ENCODE results near the gene PRMT1. TPM values are rescaled to one million over a fixed set of nuclear protein-coding genes. Genes with fewer than 3 reads are reported as not detected.

Gene PRMT1
- polyA plus RNA-seq, 1 experiment = 287 TPM

DNA sequence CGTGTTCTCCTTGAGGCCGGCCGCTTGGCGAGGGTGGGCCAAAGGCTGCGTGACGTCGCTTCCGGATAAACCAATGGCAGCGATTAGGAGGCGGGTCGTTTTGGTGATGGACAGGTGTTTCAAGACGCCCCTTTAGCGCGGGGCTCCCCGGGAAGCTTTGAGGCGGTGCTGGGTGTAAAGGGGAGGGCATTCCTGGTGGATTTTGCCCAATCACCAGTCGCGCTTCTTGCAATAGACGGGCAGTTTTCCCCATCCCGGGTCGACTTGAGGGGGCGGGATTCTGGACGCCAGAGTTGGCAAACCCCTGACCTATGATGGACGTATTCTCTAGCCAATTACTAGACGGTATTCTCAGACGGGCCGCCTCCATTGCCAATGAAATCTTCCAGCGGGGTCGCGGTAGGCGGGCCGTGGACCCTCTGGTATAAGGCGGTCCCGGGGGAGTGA lies 264 bp upstream of the PRMT1 start:
- CTCF ChIA-PET = interaction anchor here (0.7 to 1.4 kb wide), 3 partner anchors 8 to 107 kb away, joined by 4 to 10 read pairs (median 9); no protein-coding TSS in a partner anchor
- Histone ChIP-seq H3K27ac (ENCODE audit: low read depth, low read length) (peak overlapping the region; percentile 85), H3K4me3 (ENCODE audit: low read depth, low read length) (peak overlapping the region; percentile 98), H3K27me3 (ENCODE audit: control insufficient read depth, insufficient read depth, low read length) (no peaks in the 10 kb centered on the region), H3K9me3 (ENCODE audit: control insufficient read depth, insufficient read depth, low read length) (peaks cover 4% of the 10 kb centered on the region; the same call in 1 of the 2 replicates)
- TF ChIP-seq, protein P1, sequence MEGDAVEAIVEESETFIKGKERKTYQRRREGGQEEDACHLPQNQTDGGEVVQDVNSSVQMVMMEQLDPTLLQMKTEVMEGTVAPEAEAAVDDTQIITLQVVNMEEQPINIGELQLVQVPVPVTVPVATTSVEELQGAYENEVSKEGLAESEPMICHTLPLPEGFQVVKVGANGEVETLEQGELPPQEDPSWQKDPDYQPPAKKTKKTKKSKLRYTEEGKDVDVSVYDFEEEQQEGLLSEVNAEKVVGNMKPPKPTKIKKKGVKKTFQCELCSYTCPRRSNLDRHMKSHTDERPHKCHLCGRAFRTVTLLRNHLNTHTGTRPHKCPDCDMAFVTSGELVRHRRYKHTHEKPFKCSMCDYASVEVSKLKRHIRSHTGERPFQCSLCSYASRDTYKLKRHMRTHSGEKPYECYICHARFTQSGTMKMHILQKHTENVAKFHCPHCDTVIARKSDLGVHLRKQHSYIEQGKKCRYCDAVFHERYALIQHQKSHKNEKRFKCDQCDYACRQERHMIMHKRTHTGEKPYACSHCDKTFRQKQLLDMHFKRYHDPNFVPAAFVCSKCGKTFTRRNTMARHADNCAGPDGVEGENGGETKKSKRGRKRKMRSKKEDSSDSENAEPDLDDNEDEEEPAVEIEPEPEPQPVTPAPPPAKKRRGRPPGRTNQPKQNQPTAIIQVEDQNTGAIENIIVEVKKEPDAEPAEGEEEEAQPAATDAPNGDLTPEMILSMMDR (IDR thresholded peaks at IDR 0.05; ENCODE audit: low read depth, low read length) = no peak
- POLR2A ChIA-PET = interaction anchor here (0.5 to 2.8 kb wide), 12 partner anchors 10 to 200 kb away, joined by 3 to 18 read pairs (median 5); partner anchors contain the start of genes ADM5, AKT1S1, BCL2L12 and CPT1C
- peak; percentile 100 for DNase-seq (ENCODE audit: low read depth, low spot score)

- Histone ChIP-seq H3K27ac (ENCODE audit: low read depth, low read length) (peak overlapping the region; percentile 82), H3K27me3 (ENCODE audit: control insufficient read depth, insufficient read depth, low read length) (no peaks in the 10 kb centered on the region), H3K9me3 (ENCODE audit: control insufficient read depth, insufficient read depth, low read length) (peaks cover 4% of the 10 kb centered on the region; the same call in 1 of the 2 replicates), H3K4me3 (ENCODE audit: low read depth, low read length) (peak overlapping the region; percentile 98)
- no peak for DNase-seq (ENCODE audit: low read depth, low spot score)
- ChIA-PET CTCF (interaction anchor here (0.5 to 1.8 kb wide), 5 partner anchors 12 to 169 kb away, joined by 3 to 4 read pairs (median 3); partner anchors contain the start of gene RRAS), POLR2A (interaction anchor here (2.8 kb wide), 1 partner anchor 14 kb away, joined by 14 read pairs; no protein-coding TSS in a partner anchor)
- TF ChIP-seq, protein P1 (IDR thresholded peaks at IDR 0.05; ENCODE audit: low read depth, low read length) = peak; percentile 70
Observed at GRCh38 chr19:49677901-49678674, 1.0 kb downstream of the PRMT1 start.

GRCh38 chr19:49678985-49679770 lies 2.1 kb downstream of the PRMT1 start:
- ChIA-PET CTCF (interaction anchor here (0.5 to 1.8 kb wide), 8 partner anchors 11 to 206 kb away, joined by 3 to 6 read pairs (median 3); partner anchors contain the start of gene RRAS), POLR2A (interaction anchor here (0.6 to 0.7 kb wide), 2 partner anchors 134 to 807 kb away, joined by 3 to 4 read pairs; partner anchors contain the start of gene PPP1R15A)
- no peaks in the 10 kb centered on the region for H3K27me3 ChIP-seq (ENCODE audit: control insufficient read depth, insufficient read depth, low read length)
- TF ChIP-seq, protein P1 (IDR thresholded peaks at IDR 0.05; ENCODE audit: low read depth, low read length) = no peak
- DNase-seq (ENCODE audit: low read depth, low spot score) = no peak
- peaks cover 4% of the 10 kb centered on the region; the same call in 1 of the 2 replicates for H3K9me3 ChIP-seq (ENCODE audit: control insufficient read depth, insufficient read depth, low read length)
- peak overlapping the region; percentile 7; the same call in 1 of the 2 replicates for H3K4me3 ChIP-seq (ENCODE audit: low read depth, low read length)
- no peak overlapping the region for H3K27ac ChIP-seq (ENCODE audit: low read depth, low read length)

DNA sequence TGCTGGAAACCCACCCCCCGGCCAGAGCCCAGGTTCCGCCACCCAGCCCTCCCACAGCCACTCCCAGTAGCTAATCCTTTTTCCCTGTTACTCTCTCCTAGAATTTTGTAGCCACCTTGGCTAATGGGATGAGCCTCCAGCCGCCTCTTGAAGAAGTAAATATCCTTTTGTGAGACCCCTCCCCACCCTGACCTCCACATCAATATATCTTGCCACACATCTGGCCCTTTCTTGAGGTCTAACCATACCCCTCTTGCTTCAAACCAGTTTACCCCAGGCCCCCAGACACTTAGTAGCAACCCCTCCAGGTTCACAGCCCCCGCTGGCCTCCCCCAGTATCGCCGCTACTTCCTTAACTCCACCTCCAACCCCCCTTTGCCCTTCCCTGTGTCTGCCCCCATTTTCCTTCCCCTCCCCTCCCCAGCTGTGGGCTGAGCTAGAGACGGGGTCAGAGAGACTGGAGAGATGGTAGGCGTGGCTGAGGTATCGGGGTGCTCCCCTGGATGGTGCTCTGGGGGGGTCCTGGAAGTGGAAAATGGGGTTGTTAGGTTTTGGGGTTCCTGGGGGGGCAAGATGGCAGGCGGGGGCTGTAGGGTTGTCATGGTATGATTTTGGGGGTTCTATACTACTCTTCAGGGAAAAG lies 2.8 kb downstream of the PRMT1 start:
- DNase-seq (ENCODE audit: low read depth, low spot score) = no peak
- CTCF ChIA-PET = interaction anchor here (0.5 to 1.6 kb wide), 6 partner anchors 40 to 206 kb away, joined by 3 to 6 read pairs (median 3); partner anchors contain the start of gene RRAS
- H3K4me3 ChIP-seq (ENCODE audit: low read depth, low read length) = peak overlapping the region; percentile 39
- TF ChIP-seq, protein P1 (IDR thresholded peaks at IDR 0.05; ENCODE audit: low read depth, low read length) = no peak
- POLR2A ChIA-PET = no interaction called here
- no peaks in the 10 kb centered on the region for H3K27me3 ChIP-seq (ENCODE audit: control insufficient read depth, insufficient read depth, low read length)
- peaks cover 4% of the 10 kb centered on the region; the same call in 1 of the 2 replicates for H3K9me3 ChIP-seq (ENCODE audit: control insufficient read depth, insufficient read depth, low read length)
- peak overlapping the region; percentile 39 for H3K27ac ChIP-seq (ENCODE audit: low read depth, low read length)
